ENCODE results near the gene LRBA.

The LRBA gene

DNA sequence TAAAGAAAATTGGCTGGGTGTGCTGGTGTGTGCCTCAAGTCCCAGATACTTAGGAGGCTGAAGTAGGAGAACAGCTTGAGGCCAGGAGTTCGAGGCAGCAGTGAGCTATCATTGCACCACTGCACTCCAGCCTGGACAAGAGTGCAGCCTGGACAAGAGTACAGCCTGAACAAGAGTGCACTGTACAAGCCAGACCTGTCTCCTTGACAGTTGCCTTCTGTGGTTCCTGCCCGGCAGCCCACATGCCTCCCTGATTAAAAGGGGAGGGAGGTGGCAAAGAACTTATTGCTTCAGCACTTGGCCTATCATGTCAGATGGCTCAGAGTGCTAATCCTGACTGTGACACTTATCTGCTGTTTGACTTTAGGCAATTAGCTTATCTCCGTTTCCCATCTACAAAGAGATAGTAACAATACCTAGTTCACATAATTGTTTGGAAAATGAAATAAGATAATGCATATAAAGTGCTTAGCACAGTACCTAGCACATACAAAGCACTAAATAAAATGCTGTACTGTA lies 687.8 kb downstream of the LRBA start:
- Mint-ChIP-seq H3K36me3 (peaks cover 21% of the 10 kb centered on the region), H3K9me3 (no peaks in the 10 kb centered on the region), H3K4me1 (no peaks in the 10 kb centered on the region), H3K27ac (no peak overlapping the region), H3K4me3 (no peak overlapping the region), H3K27me3 (no peaks in the 10 kb centered on the region)
- DNase-seq (ENCODE audit: low spot score in 2 of 2) (no peak), ATAC-seq (ENCODE audit: low read depth) (no peak)

DNA sequence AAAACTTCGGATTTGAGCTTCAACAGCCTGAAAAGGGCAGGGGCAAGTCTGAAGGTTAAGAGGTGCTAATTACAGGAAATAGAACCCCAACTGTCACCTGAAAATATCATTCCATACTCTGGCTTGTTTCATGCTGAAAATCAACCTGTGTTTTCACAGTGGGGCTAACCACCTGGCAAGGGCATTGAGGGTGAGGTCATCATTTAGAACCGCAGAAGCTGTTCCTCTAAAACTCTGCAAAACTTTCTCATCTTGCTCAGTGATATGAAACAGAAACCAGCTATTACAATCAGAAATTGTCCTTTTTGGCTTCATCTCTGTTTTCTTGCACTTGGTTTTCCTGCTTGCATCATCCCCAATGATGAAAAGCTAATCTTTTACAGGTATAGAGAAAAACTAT lies 689.2 kb downstream of the LRBA start:
- H3K4me3 Mint-ChIP-seq = no peak overlapping the region
- ATAC-seq (ENCODE audit: low read depth) = no peak
- H3K4me1 Mint-ChIP-seq = no peaks in the 10 kb centered on the region

DNA sequence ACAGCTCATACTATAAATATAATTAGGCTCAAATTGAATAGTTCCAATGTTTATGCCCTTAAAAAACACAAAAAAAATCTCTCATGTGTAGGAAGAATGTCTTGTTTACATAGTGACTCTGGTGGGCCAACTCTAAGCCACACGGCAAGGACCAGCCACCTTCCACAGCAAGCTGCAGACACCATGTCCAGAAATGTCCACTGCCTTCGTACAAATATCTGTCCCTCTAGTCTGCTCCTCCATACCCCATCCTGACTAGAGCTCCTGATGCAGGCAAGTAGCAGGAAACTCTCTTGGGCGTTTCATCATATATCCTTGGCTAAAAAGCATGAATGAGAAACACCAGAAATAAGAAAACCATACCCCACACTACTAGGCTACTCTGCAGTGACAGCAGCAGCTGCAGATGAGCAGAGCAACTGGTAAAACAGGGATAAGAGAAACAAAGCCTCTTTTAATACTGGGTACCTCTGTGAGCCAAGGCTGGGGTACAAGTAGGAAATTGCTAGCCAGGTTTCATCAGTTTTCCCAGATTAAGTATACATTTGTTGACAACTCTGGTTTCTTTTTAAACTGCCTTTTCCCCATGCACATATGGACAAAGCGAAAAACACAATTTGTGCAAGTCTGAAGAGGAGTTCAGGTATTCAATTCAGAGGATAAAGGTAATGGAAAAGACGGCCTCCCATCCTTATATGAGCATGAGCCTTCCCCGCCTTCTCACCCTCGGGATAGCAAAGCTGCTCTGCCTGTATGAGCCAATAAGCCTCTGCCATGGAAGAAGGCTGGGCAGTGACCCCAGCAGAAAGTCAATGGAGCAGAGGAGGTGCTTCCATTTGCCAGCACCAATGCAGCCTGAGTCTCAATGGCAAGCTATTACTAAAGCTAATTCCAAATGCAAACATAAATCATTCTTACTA lies 691.4 kb downstream of the LRBA start:
- no peak for DNase-seq (ENCODE audit: low spot score in 2 of 2)
- no peak for ATAC-seq (ENCODE audit: low read depth)
- Mint-ChIP-seq H3K9me3 (no peaks in the 10 kb centered on the region), H3K4me3 (no peak overlapping the region), H3K27ac (no peak overlapping the region), H3K4me1 (no peaks in the 10 kb centered on the region), H3K36me3 (peaks cover 28% of the 10 kb centered on the region), H3K27me3 (no peaks in the 10 kb centered on the region)

More for the DNA sequence above, 689.2 kb downstream of the LRBA start:
- H3K27ac Mint-ChIP-seq = no peak overlapping the region
- peaks cover 26% of the 10 kb centered on the region for H3K36me3 Mint-ChIP-seq
- H3K27me3 Mint-ChIP-seq = no peaks in the 10 kb centered on the region
- no peak for DNase-seq (ENCODE audit: low spot score in 2 of 2)
- no peaks in the 10 kb centered on the region for H3K9me3 Mint-ChIP-seq

DNA sequence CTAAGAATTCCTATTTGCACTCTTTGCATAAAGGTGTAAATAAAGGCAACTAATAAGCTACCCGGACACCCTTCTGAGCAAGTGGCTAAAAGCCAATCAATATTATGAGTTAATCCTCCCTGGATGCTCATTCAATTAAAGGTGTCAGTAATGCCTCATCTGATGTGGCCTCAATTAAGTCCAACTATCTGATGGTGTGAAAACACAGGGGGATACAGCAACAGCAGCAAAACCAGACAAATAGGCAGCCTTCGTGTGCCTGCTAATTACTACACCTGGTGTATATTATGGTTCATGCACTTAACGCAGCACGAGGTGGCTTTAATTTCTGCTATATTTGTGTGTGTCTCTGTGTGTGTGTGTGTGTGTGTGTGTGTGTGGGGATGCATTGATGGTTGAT lies 692.4 kb downstream of the LRBA start:
- ATAC-seq (ENCODE audit: low read depth) (no peak), DNase-seq (ENCODE audit: low spot score in 2 of 2) (no peak)
- peaks cover 28% of the 10 kb centered on the region for H3K36me3 Mint-ChIP-seq
- H3K27me3 Mint-ChIP-seq = no peaks in the 10 kb centered on the region
- no peaks in the 10 kb centered on the region for H3K9me3 Mint-ChIP-seq
- no peak overlapping the region for H3K4me3 Mint-ChIP-seq
- no peak overlapping the region for H3K27ac Mint-ChIP-seq
- no peaks in the 10 kb centered on the region for H3K4me1 Mint-ChIP-seq

DNA sequence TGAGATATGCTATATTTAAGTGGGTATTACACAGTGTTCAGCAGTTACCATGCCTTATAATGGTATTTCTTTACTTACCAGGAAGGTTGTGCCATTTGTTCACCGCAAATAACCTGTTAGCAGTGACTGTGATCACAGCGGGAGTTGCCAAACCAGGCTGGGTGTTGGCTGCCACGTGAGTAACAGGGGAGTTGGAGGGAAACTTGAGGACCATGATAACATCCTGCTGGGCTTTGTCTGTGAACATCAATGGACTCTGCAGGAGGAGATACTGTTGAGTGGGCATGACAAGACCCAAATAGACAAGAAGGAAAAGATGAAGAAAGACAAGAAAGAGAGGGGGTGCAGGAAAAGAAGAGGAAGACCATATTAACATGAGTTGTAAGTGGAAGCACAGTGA lies 694.0 kb downstream of the LRBA start:
- H3K36me3 Mint-ChIP-seq = peaks cover 23% of the 10 kb centered on the region
- H3K9me3 Mint-ChIP-seq = no peaks in the 10 kb centered on the region
- DNase-seq (ENCODE audit: low spot score in 2 of 2) (no peak), ATAC-seq (ENCODE audit: low read depth) (no peak)
- no peak overlapping the region for H3K27ac Mint-ChIP-seq
- no peaks in the 10 kb centered on the region for H3K27me3 Mint-ChIP-seq
- H3K4me3 Mint-ChIP-seq = no peak overlapping the region
- H3K4me1 Mint-ChIP-seq = no peaks in the 10 kb centered on the region

DNA sequence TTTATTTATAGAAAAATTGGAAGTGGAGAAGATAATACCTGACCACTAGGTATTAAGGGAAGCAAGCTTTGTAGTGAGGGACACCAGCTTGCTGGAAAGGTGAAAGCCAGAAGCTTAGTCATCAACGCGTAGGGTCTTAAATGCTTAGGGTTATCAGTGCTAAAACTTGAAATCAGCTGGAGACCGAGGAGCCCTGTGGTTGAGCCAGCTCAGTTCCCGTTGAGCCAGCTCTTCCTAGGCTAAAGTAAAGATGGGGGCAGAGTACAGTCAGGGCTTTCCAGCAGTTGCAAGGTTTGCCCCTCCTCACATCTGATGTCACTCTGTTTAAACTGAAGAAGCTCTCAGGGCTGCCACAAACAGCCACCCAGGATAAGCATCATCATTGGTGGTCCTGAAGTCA lies 696.1 kb downstream of the LRBA start:
- H3K36me3 Mint-ChIP-seq = peaks cover 23% of the 10 kb centered on the region
- DNase-seq (ENCODE audit: low spot score in 2 of 2) = no peak

DNA sequence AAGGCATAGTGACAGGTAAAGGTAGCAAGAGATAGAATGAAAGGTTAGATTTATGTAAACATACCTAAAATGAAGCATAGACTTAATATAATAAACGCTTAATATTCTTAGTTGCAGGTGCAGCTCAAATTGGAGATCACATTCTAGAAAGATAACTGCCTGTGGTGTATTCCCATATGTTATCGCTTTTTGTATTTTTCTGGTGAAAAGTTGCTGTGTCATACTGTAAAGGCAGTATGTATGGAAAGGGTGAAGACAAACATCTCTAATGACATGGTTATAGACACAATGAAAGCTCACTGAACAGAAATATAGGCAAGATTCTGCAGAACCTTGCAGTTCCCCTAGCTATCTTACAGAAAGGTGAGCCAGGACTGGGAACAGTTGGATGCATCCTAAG lies 696.6 kb downstream of the LRBA start:
- H3K4me3 Mint-ChIP-seq = no peak overlapping the region
- DNase-seq (ENCODE audit: low spot score in 2 of 2) = no peak
- H3K4me1 Mint-ChIP-seq = no peaks in the 10 kb centered on the region
- ATAC-seq (ENCODE audit: low read depth) = no peak
- H3K27ac Mint-ChIP-seq = no peak overlapping the region
- H3K9me3 Mint-ChIP-seq = no peaks in the 10 kb centered on the region
- H3K36me3 Mint-ChIP-seq = peaks cover 22% of the 10 kb centered on the region
- H3K27me3 Mint-ChIP-seq = no peaks in the 10 kb centered on the region

More for the DNA sequence above, 696.1 kb downstream of the LRBA start:
- no peak for ATAC-seq (ENCODE audit: low read depth)
- Mint-ChIP-seq H3K9me3 (no peaks in the 10 kb centered on the region), H3K27me3 (no peaks in the 10 kb centered on the region), H3K27ac (no peak overlapping the region), H3K4me3 (no peak overlapping the region), H3K4me1 (no peaks in the 10 kb centered on the region)

DNA sequence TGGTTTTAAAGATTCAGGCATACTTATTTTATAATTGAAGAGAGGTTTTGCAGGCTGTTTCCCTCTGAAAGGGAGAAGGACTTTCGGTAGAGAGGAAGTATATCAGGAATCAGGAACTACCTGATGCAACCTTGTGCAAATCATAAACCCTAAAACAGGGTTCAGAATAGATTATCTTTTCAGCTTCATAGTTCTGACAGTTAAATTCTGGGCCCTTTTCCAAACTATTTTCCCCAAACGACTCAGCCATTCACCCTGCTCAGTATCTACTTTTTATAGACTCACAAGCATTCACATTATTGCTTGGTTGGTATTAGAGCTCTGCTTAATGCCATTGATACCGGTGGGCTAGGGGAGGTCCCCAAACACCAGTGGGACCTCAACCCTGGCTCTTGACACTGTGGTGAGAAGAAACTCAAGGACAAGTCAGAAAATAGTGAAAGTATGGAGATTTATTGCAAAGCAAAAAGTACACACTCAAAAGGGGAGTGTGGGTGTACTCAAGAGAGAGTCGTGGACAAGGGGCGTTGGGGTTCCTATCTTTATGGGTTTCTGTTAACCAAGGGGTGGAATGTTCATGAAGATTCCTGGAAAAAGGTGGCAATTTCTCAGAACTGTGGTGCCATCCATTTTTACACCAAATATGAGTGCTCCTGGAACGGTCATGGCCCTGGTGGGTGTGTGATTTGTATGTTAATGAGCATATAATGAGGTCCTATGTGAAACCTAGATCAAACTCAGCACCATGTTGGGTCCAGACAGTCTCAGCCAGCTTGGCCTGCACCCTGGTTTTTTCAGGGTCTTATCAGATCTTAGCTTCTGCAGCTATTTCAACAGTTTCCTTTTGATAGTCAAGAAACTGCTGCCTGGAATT lies 698.5 kb downstream of the LRBA start:
- Mint-ChIP-seq H3K9me3 (no peaks in the 10 kb centered on the region), H3K36me3 (peaks cover 18% of the 10 kb centered on the region), H3K4me1 (no peaks in the 10 kb centered on the region), H3K27ac (no peak overlapping the region), H3K4me3 (no peak overlapping the region), H3K27me3 (no peaks in the 10 kb centered on the region)
- no peak for ATAC-seq (ENCODE audit: low read depth)
- DNase-seq (ENCODE audit: low spot score in 2 of 2) = no peak

DNA sequence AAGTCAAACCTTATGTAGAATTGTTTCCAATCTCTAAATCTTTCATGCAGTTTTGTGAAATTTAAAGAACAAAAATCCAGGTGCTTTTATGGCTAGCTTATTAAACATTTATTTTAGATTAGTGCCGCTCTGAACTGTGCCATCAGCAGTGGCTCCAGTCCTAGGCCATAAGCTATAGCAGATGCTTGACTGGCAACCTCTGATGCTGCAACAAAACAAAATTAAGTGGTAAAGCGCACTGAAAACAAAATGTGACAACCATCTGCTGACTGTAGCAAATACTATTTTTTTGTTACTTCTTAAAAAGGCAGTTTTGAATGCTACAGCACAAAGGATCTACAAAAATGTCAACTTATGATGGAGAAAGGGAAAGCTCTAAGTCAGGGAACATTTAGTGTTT lies 699.4 kb downstream of the LRBA start:
- H3K9me3 Mint-ChIP-seq = no peaks in the 10 kb centered on the region
- no peak overlapping the region for H3K4me3 Mint-ChIP-seq
- H3K27ac Mint-ChIP-seq = no peak overlapping the region
- DNase-seq (ENCODE audit: low spot score in 2 of 2) (no peak), ATAC-seq (ENCODE audit: low read depth) (no peak)
- peaks cover 16% of the 10 kb centered on the region for H3K36me3 Mint-ChIP-seq
- no peaks in the 10 kb centered on the region for H3K4me1 Mint-ChIP-seq
- no peaks in the 10 kb centered on the region for H3K27me3 Mint-ChIP-seq

DNA sequence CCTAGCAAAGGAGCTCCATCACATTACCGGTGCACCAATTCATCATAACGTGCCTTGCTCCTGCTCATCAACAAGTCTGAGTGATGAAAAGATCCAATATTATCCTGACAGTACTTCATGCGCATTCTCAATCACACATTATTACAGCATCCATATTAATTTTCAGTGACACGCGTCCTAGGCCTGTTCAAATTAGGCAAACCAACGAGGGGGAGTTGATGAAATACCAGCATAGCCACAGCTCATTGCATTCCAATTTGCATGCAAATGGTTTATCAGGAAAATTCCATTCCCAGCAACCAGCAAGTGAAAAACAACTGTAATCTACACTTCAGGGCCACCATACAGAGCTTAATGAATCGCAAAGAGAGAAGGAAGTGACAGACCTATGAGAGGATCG lies 699.9 kb downstream of the LRBA start:
- Mint-ChIP-seq H3K4me3 (no peak overlapping the region), H3K4me1 (no peaks in the 10 kb centered on the region), H3K9me3 (no peaks in the 10 kb centered on the region), H3K36me3 (peaks cover 17% of the 10 kb centered on the region), H3K27me3 (no peaks in the 10 kb centered on the region), H3K27ac (no peak overlapping the region)
- no peak for ATAC-seq (ENCODE audit: low read depth)
- DNase-seq (ENCODE audit: low spot score in 2 of 2) = no peak

DNA sequence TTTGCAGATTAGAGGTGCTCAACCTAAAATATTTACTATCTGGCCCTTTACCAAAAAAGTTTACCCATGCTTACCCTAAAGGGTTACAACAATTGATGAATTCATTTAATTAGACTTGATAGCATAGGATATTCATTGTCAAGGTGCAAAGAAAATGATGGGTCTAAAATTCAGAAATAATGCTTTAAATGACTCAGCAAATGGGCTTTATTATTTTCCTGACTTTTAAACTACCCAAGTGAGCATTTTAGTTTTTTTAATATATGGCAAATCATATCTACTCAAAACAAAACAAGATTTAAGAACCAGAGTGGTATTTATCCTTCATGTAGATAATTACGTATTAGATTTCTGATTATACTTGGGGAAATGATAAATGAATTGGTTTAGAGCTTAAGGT lies 701.1 kb downstream of the LRBA start:
- H3K27ac Mint-ChIP-seq = no peak overlapping the region
- no peaks in the 10 kb centered on the region for H3K9me3 Mint-ChIP-seq
- H3K4me1 Mint-ChIP-seq = no peaks in the 10 kb centered on the region
- ATAC-seq (ENCODE audit: low read depth) (no peak), DNase-seq (ENCODE audit: low spot score in 2 of 2) (no peak)
- H3K27me3 Mint-ChIP-seq = no peaks in the 10 kb centered on the region
- no peak overlapping the region for H3K4me3 Mint-ChIP-seq
- H3K36me3 Mint-ChIP-seq = peaks cover 16% of the 10 kb centered on the region

DNA sequence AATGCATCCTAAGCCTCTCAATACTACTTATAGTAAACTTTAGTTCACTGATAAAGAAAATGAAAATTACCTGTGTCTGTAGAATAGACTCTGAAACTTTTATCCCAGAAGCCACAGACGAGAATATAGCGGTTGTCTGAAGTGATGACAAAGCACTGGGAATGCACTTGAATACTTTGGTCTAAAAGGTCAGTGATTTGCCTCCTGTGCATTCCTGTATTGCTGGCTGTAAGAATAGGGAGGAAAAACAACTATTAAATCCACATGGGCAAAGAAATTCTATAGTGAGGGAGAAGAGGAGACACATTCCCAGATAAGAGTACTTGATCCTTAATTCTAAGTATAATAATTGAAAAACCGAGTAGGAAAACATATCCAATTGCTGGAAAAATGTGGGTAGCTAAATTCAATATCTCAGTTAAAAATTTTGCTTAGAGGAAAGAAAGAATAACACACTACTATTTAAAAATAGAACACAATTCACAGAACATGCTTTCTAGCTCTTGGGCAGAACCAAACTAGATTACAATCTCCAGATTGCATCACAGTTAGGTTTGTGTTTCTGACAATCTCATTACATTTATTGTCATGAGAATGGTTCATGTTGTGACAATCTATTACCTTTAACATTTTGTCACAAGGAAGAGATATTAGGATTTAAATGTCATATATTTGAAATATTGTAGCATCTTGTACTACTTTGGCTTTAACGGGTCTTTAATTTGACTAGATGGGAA lies 704.8 kb downstream of the LRBA start:
- no peak for DNase-seq (ENCODE audit: low spot score in 2 of 2)
- no peaks in the 10 kb centered on the region for H3K4me1 Mint-ChIP-seq
- no peak for ATAC-seq (ENCODE audit: low read depth)
- H3K4me3 Mint-ChIP-seq = no peak overlapping the region
- no peaks in the 10 kb centered on the region for H3K27me3 Mint-ChIP-seq
- H3K27ac Mint-ChIP-seq = no peak overlapping the region
- peaks cover 14% of the 10 kb centered on the region for H3K36me3 Mint-ChIP-seq
- H3K9me3 Mint-ChIP-seq = no peaks in the 10 kb centered on the region

DNA sequence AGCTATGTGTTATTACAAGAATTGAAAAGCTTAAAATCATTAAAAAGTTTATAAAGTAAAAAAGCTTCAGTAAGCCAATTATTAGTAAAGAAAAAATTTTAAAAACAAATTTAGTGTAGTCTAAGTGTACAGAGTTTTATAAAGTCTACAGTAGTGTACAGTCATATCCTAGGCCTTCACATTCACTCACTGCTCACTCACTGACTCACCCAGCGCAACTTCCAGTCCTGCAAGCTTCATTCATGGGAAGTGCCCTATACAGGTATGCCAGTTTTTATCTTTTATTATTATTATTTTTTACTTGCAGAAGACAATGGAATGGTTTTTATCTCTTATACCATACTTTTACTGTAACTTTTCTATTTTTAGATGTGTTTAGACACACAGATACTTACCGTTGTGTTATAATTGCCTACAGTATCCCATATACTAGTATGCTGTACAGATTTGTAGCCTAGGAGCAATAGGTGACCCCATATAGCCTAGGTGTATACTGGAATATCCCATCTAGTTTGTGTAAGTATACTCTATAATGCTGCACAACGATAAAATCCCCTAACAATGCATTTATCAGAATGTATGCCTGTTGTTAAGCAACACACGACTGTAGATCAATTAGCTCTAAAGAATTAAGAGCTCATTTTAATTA lies 706.1 kb downstream of the LRBA start:
- Mint-ChIP-seq H3K27me3 (no peaks in the 10 kb centered on the region), H3K4me3 (no peak overlapping the region), H3K27ac (no peak overlapping the region), H3K36me3 (peaks cover 10% of the 10 kb centered on the region), H3K4me1 (no peaks in the 10 kb centered on the region), H3K9me3 (no peaks in the 10 kb centered on the region)
- DNase-seq (ENCODE audit: low spot score in 2 of 2) = no peak
- ATAC-seq (ENCODE audit: low read depth) = no peak
